Measurements from ENCODE around the gene DSG2. TPM values are rescaled to one million over a fixed set of nuclear protein-coding genes. Genes with fewer than 3 reads are reported as not detected.

Gene DSG2
- total and polyA plus RNA-seq, 7 donors = 1.8 to 92.4 (median 3.6) TPM

- intact Hi-C loops (cut with DNase I) = no loop called here
- WGBS, 2 donors = 30 to 32% methylated on average over 4 of the region's 4 CpGs
- TF ChIP-seq POLR2A (IDR thresholded peaks at IDR 0.05) = no peak
- no peak overlapping the region for H3K27ac ChIP-seq
- DNase-seq = no peak
- H3K36me3 ChIP-seq = no peaks in the 10 kb centered on the region
- H3K4me3 ChIP-seq = no peak overlapping the region
- H3K4me1 ChIP-seq = peaks cover 0 to 10% (median 5%) of the 10 kb centered on the region in 4 donors
- no peaks in the 10 kb centered on the region for H3K27me3 ChIP-seq
- H3K9me3 ChIP-seq = no peaks in the 10 kb centered on the region
Measured at GRCh38 chr18:31581498-31582197, 83.7 kb downstream of the DSG2 start.

GRCh38 chr18:31583185-31583854 lies 85.3 kb downstream of the DSG2 start:
- no peak for DNase-seq
- WGBS, 2 donors = 91 to 94% methylated on average over 5 of the region's 5 CpGs
- Histone ChIP-seq H3K4me3 (no peak overlapping the region), H3K27ac (no peak overlapping the region), H3K9me3 (no peaks in the 10 kb centered on the region), H3K27me3 (no peaks in the 10 kb centered on the region), H3K36me3 (no peaks in the 10 kb centered on the region), H3K4me1 (peaks cover 0 to 10% (median 5%) of the 10 kb centered on the region in 4 donors)
- TF ChIP-seq POLR2A (IDR thresholded peaks at IDR 0.05) (no peak), POLR2AphosphoS5 (IDR thresholded peaks at IDR 0.05) (no peak), CTCF (IDR thresholded peaks at IDR 0.05) (no peak), EP300 (IDR thresholded peaks at IDR 0.05) (no peak)
- intact Hi-C loops (cut with DNase I) = no loop called here

DNA sequence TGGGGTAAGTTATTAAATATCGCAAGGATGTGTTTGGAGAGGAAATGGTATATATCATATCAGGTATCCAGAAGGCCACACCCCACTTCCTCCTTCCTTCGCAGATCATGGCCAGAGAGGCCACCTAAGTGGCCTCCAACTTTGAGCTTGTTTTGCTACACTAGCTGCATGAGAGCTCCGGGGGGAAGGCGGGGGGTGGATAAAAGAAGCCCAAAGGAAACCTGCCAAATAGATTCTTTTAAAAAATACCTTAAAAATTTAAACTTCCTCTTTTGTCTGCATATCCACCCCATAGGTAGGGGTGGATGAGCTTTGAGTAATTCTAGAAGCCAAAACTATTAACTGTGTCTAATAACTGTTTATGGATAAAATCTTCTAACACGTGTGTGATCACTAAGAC lies 88.0 kb downstream of the DSG2 start:
- Histone ChIP-seq H3K27ac (no peak overlapping the region), H3K9me3 (no peaks in the 10 kb centered on the region), H3K4me1 (peaks cover 0 to 10% (median 5%) of the 10 kb centered on the region in 4 donors), H3K4me3 (no peak overlapping the region), H3K36me3 (no peaks in the 10 kb centered on the region), H3K27me3 (no peaks in the 10 kb centered on the region)
- TF ChIP-seq CTCF (IDR thresholded peaks at IDR 0.05) = no peak
- TF ChIP-seq POLR2AphosphoS5 (IDR thresholded peaks at IDR 0.05) = no peak
- WGBS, 2 donors = 80 to 92% methylated on average over 5 of the region's 5 CpGs
- intact Hi-C loops (cut with DNase I) = no loop called here
- DNase-seq = no peak

GRCh38 chr18:31586616-31587015 lies 88.6 kb downstream of the DSG2 start:
- Histone ChIP-seq H3K4me3 (no peak overlapping the region), H3K36me3 (no peaks in the 10 kb centered on the region), H3K27me3 (no peaks in the 10 kb centered on the region), H3K9me3 (no peaks in the 10 kb centered on the region), H3K27ac (no peak overlapping the region), H3K4me1 (peaks cover 0 to 6% (median 2%) of the 10 kb centered on the region in 4 donors)
- TF ChIP-seq POLR2A (IDR thresholded peaks at IDR 0.05) (no peak), CTCF (IDR thresholded peaks at IDR 0.05) (no peak), EP300 (IDR thresholded peaks at IDR 0.05) (no peak), POLR2AphosphoS5 (IDR thresholded peaks at IDR 0.05) (no peak)
- DNase-seq = no peak
- WGBS, 2 donors = 82 to 86% methylated on average over 5 of the region's 5 CpGs
- intact Hi-C loops (cut with DNase I) = no loop called here

- Histone ChIP-seq H3K27ac (no peak overlapping the region), H3K9me3 (no peaks in the 10 kb centered on the region), H3K4me1 (no peaks in the 10 kb centered on the region), H3K36me3 (no peaks in the 10 kb centered on the region), H3K4me3 (no peak overlapping the region), H3K27me3 (no peaks in the 10 kb centered on the region)
- no peak for DNase-seq
- 89 to 93% methylated on average over 4 of the region's 4 CpGs for WGBS, 2 donors
- intact Hi-C loops (cut with DNase I) = no loop called here
- TF ChIP-seq CTCF (IDR thresholded peaks at IDR 0.05) (no peak), POLR2AphosphoS5 (IDR thresholded peaks at IDR 0.05) (no peak), EP300 (IDR thresholded peaks at IDR 0.05) (no peak), POLR2A (IDR thresholded peaks at IDR 0.05) (no peak)
Measured at GRCh38 chr18:31587529-31587928, 89.6 kb downstream of the DSG2 start.

Measured in sigmoid colon (tissue), 7 donors.